ENCODE data around the gene EVA1C.
"Not testable (repeated sequence)": the region's sequence is repeated elsewhere in the genome, so short reads cannot be mapped to it uniquely, and the experiment has no call there.

Gene EVA1C

DNA sequence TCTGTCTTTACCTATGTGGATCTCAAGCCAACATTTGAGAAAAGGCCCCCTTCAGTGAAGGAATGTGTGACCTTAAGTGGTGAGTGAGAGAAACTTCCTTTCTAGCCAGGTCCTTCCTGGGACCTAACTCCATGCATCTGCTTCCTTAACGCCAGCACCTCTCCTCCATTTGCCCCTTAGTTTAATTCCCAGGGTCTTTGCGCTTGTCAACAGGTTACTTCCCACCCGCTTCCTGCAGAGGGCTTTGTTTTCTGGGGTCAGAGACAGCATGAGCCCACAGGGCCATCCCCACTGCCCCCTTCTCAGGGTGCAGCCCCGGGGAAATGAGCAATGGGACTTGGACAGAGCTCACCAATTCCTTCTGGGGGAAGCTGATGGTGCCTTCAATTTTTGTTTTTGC lies 54.8 kb downstream of the EVA1C start:
- DNase-seq: no peak

DNA sequence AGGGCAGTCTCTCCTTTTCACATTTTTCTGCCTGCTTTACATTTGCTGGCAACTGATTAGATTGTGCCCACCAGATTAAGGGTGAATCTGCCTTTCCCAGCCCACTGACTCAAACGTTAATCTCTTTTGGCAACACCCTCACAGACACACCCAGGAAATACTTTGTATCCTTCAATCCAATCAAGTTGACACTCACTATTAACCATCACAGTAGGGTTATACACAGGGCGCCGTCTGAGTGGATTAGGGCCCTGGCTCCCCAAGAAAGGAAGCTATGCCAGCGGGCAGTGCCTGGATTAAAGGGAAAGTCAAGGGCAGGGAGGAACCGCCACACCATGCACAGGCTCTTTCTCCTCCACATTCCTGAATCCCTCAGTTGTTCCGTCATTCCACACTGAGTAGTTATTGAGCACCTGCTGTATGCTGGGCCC lies 56.2 kb downstream of the EVA1C start:
- DNase-seq: peak; percentile 27

DNA sequence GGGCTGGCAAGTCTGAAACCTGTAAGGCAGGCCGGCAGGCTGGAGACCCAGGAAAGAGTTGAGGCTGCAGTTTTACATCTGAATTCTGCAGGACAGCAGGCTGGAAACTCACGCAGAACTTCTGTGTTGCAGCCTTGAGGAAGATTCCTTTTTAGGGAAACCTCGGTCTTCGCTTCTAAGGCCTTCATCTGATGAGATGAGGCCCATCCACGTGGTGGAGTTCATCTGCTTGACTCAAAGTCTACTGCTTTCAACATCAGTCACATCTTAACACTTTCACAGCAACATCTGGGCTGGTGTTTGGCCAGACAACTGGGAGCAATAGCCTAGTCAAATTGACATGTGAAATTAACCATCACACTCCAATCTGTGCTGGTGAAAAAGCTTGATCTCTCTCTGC lies 57.1 kb downstream of the EVA1C start:
- peak; percentile 19 for DNase-seq

DNA sequence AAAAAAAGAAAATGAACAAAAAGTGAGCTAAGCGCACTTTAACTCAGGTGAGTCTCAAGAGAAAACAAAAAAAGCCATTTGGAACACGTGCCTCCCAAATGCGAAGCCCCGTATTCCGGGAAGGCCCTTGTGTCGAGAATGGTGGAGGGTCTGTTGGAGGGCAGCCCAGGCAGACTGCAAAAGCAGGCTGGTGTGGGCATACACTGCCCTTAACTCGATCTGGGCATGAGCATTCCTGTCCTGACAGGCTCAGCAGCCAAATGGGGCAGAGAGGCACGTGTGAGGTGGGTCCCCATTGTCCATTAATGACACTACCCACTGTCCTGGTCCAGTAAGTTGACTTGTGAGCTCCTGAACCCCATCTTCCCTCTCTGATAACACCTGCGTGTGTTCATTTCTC lies 57.7 kb downstream of the EVA1C start:
- no peak for DNase-seq

DNA sequence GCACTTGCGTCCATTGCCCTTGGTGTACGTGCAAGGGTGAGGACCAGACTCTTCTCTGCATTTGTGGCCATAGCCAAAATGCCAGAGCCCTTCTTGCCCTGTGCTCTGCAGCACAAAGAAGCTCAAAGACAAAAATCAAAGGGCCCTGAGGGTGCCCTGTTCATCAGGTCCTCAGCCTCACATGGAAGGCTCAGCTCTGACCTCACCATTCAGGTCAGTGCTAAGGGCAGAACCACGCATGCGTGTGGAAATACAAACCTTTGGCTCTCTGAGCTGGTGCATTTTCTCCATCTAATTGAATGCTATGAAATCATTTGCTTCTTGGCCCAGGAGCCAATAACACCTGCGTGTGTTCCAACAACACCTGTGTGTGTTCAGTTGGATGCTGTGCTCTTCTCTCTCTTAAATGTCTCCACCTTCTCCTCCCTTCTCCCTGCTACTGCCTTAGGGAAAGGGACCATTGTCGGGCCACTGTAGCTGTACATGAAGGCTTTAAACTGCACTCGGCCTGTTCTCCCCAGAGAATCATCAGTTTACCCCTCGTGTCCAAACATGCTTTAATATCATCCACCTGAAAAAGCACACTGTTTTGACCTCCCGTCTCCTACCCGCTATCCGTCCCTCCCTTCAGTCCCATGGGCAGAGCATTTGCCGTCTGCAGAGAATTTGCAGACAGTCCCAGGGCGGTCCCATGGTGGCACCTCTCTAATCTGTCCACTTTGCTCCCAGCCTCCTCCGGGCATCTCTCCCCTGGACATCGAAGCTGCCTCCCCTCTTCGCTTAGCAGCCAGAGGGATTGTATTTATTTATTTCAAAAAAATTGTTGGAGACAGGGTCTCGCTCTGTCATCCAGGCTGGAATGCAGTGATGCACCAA lies 60.6 kb downstream of the EVA1C start:
- peak; percentile 43 for DNase-seq

DNA sequence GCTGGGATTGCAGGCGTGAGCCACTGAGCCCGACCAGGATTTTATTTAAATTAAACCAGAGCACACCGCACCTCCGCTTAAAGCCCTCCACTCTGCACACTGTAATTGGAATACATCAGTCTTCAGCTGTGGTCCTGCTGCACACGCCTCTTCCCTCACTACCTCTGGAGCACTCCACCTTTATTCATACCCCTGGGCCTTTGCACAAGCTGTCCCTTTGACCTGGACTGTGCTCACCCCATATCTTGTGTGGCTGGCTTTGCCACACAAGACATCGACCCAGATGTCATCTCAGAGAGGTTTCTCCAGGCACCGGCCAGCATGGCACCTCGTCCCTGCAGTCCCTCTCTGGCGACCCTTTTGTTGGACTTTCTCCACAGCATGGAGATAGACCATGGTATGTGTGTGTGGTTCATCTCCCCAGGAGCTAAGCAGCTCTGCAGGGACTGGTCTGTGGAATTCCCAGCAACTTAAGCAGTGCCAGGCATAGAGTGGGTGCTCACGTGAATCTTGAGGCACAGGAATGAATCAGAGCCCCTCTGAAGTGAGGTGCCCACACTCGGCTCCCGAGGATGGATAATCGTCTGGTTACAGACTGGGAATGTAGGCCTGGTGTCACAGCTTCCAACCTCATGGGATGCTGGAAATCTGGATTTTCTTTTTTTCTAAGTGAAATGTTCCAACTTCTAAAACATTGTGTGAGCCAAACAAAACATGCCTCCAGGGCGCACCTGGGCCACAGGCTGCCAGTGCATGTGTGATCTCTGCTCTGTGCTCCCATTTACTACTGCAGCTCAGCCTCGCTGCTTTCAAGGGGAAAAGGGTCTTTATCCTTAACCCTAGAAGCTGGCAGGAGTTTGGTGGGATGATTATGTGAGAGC lies 61.9 kb downstream of the EVA1C start:
- DNase-seq: peak; percentile 44

DNA sequence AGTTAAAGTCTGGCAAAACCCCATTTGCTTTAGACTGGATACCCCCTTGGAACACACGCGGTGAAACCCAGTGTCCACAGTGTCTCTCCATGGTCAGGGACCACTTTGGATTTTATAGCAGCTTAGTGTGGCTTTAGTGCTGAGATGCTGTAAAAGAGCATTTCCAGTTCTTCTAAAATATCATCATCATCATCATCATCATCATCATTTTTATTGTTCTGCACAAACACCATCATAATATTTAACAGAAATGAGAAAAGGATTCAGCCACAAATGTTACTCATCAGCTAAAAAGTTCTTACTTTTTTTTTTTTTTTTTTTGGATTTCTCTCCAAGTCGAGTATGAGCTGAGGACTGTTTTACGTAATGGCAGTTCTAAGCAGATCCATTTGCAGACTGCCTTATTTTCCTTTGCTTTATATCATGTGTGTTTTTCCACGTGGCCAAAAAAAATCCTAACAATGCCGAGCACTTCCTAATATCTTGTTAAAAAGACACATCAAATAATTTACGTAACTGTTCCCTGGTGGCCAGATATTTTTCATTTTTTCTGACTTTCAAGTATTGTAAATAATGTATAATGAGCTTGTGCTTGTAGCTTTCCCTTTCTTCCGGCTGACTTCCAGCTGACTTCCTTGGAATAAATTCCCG lies 62.8 kb downstream of the EVA1C start:
- no peak for DNase-seq

DNA sequence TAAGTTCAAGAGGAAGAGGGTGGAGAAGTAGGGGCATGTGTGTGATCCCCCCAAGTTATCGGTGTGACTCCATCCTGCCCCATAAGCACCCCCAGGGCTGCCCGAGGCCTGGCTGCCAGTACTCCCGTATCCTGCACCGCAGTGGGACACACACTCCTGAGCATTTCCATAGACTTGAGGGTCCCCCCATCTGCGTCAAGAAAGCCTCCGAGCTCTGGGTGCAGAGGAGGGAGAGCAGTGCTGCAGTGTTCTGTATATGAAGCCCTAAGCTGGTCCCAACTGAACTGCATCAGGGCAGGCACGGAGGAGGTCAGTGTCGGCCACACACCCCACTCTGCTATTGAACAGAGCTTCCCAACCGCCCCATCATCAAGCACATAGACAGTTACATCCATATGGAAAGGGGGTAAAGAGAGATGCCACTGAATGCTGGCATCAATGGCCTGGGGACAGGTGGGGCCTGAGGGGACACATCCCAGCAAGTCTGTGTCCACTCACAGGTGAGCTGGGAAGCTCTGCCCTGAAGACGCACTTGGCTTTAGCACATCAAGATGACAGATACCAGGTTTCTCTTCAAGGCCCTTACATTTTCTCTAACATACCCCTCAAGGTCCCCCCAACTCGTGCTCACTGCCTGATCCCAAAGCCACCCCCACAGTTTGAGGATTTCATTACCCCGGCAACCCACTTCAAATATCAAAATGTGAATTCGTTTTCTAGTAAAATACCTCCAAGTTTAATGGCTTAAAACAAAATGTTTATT lies 64.3 kb downstream of the EVA1C start:
- peak; percentile 37 for DNase-seq

DNA sequence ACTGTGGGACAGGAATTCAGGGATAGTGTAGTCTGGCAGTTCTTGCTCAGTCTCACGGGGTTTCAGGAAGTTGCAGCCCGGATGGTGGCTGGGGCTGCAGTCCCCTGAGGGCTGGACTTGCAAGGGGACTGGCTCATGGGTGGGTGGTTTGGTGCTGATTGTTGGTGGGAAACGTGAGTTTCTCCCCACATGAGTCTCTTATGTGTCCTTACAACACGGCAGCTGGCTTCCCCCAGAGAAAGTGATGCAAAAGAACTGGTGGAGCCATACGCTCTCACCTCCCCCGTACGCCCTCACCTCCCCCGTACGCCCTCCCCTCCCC lies 64.9 kb downstream of the EVA1C start:
- peak; percentile 31 for DNase-seq

DNA sequence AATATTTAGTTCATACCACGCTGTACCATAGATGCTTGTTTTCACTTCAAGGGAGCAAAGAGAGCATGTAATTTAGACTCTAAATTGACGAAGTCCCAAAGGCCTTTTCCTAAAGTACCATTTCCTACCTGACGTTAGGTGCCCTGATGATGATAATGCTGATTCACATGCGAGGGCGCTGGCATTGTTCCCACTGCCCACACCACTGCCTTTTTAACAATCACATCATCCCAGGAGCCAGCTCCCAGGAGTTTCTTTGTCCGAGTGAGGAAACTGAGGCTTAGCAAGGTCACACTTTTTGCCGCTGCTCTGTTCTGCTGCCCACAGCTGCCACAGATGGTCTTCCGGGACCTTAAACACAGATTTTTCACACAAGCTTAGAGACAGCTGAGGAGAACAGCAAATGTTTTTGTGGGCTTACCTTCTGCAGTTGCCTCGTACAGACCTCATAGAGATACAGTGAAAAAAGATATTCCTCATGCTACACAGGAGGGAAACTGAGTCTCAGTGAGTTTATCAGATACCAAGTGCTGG lies 69.4 kb downstream of the EVA1C start:
- DNase-seq: peak; percentile 13

DNA sequence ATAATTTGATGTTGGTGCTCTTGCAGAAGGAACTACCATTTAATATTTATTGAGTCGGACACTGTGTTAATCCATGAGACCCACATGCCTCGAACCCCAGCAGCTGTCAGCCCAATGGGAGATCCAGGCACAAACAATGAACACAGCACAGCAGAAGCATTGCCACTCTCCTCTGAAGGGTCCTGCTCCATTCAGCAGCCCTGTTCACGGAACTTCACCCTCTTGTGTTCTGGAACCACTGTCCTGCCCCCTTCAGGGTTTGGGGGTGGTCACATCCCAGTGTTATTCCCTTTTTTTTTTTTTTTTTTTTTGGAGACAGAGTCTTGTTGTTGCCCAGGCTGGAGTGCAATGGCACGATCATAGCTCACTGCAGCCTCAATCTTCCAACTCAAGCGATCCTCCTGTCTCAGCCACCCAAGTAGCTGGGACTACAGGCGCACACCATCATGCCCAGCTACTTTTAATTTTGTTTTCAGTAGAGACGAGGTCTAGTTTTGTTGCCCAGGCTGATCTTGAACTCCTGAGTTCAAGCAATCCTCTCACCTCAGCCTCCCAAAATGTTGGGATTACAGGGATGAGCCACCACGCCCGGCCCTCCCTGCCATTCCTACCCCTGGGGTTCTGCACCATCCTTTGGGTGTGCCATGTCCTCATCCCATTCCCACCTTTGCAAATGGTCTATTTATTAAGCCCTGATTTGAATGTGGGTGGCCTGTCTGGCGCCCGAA lies 70.2 kb downstream of the EVA1C start:
- DNase-seq: no peak

DNA sequence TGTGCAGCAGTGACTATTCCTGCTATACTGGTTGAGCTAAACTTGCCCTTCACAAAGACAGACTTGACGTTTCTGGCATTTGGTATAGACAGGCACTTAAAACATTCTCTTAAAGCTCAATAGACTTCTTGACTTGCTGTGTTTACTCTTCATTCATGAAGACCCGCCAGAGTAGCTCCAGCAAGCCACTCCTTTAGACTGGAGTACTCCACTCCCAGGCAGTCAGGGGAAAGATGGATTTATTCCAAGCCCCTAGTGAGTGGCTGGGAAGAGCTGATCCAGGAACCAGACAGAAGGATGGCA lies 70.7 kb downstream of the EVA1C start:
- DNase-seq: no peak

DNA sequence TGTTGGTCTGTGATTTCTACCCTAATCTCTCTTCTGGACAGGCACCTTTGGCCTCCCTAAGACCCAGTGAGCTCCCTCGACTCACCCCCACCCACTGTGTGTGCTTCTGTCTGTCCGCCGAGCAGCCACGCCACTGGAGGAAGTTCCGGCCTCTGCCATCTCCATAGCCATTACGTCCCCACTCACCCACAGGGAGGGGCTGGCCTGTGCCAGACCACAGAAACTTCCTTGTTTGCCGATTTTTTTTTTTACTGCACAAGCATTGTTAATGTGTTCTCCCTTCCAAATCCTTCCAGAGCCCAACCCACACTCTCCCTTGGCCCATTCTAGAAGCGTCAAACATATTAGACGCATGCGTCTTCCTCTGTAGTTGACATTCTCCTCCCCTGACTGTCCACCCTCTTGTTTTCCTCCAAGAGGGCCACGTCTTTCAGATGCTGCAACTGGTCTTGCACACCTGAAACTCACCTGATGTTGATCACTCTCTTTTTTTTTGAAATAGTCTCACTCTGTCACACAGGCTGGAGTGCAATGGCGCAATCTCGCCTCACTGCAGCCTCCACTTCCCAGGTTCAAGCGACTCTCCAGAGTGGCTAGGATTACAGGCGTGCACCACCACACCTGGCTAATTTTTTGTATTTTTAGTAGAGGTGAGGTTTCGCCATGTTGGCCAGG lies 72.3 kb downstream of the EVA1C start:
- DNase-seq: no peak

DNA sequence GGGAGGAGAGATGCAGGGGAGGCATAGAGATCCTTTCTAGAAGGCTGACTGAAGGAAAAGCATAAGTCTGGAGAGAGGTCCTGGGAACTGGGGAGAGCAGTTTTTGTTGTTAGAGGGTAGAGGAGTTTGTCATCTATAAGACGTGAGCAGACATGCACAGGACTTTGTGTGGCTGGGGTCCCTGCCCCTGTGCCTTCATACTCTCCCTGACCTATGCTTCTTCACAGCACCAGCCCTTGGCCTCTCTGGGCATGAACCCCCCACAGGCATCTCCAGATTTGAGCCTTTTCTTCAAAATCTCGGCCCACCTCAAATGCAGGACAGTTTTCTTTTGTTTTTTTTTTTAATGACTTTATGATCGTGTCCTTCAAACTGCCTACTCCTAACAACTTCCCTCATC lies 79.9 kb downstream of the EVA1C start:
- no peak for DNase-seq

DNA sequence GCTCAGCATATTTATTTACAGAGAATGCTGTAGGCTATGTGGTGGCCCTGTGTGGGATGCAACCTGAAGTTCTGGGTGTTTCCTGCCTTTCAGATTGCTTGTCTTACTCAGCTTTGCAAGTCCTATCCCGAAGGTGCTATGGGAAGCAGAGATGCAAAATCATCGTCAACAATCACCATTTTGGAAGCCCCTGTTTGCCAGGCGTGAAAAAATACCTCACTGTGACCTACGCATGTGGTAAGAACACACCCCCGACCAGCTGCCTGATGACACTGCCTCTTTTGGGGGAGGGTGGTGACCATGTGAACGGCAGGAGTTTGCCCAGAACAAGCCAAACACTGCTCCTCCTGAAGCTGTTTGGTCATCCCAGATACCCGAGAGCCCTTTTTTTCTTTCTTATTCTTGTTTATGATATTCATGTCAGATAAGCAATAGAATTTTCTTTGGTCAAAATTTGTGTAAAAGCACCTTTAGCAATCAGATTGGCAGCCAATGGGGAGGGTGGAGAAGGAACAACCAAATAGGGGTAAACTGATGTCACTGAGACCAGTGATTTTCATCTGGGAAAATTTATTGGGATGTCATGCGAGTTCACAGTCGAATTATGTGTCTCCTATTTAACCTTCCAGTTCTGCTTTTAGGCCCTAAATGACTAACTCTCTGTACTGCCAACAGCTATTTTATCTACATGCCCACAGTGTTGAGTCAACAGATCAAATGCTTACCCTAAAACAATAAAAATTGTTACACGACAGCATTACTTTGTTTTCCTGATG lies 82.6 kb downstream of the EVA1C start:
- peak; percentile 21 for DNase-seq

DNA sequence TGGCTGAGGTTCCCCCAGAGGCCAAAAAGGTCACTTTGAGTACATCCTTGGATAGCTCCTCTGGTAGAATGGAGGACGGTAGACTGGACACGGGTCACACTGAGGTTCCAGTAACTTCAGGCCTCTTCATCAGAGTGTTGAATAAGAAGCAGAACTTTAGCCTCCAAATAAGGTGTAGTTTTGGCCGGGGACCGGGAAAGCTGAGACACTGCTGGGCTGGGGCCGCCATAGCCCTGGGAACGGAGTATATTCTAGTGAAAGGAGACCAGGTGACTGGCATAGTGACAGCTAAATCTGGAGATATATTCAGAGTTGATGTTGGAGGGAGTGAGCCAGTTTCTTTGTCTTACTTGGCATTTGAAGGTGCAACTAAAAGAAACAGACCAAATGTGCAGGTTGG lies 84.1 kb downstream of the EVA1C start:
- peak; percentile 12 for DNase-seq

DNA sequence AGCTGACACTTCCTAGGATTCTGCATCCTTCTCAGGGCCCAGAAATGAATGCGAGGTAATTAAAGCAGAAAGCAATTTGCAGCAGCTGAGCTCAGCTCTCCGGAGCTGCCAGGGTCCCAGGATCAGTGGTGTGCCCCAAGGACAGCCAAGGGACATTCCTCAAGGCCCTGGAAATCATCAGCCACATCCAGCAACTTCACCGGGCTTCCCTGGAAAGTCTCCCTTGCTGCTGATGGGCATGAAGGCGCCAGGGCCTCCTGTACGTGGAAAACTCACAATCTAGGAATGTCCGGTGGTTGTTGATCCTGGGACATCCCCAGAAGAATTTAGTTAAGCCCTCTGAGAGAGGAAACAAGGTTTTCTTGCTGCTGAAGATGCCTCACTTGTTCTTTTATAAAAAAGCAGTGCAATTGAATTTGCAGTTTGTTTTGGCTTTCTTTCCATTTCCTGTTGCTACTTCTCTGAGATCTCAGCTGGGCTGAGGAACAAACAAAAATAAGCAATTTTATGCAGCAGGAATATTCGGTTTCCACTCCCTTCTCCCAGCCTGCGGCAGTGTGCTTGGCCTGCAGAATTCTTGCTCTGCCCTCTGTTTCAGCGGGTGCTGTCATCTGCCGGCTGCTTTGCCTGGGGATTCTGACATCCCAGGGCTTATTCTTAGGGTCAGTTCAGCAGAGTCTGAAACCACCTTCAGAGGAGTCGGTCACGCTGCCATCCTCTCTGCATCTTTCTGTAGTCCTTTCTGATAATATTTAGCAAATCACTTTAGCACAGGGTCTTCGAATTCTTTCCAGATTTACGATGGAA lies 86.9 kb downstream of the EVA1C start:
- peak; percentile 38 for DNase-seq

DNA sequence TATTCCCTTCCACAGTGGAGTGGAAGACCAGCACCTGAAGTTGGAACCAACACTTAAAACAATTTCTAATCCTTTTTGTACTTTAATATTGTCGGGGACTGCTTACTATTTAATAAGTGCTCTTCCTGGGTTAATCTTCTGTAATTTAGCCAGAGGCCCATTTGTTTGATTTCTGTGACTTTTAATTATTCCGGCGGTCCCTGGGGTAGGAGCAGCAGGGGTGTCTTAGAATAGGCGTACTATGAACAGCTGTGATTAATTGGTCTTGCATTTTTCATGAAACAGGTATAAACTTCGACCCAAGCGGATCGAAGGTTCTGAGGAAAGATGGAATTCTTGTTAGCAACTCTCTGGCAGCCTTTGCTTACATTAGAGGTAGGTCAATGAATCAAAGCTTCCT lies 91.1 kb downstream of the EVA1C start:
- DNase-seq: peak; percentile 5

DNA sequence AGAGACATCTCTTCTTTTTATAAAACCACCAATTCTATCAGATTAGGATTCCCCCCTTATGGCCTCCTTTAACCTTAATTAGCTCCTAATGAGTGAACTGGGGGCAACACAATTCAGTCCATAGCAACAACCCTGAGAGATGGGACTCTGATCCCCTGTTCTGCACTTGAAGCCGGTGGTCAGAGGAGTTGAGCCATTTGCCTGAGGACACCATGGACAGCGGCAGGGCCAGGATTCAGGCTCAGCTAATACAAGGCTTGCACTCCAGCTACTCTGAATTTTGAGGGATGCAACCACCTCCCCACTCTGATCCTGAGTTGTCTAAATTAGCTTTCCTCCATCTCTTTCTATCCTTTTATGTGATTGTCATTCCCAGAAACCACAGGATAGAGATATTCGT lies 93.3 kb downstream of the EVA1C start:
- not testable (repeated sequence) for DNase-seq
